ENCODE results near the gene PRKCH. TPM values are rescaled to one million over a fixed set of nuclear protein-coding genes. Genes with fewer than 3 reads are reported as not detected.

The PRKCH gene
- total and polyA plus RNA-seq, 10 of the 15 experiments (the other 5 are each of a cell fraction or from before 2014, with no cell fraction given): 10.7 to 140 (median 33.2) TPM

DNA sequence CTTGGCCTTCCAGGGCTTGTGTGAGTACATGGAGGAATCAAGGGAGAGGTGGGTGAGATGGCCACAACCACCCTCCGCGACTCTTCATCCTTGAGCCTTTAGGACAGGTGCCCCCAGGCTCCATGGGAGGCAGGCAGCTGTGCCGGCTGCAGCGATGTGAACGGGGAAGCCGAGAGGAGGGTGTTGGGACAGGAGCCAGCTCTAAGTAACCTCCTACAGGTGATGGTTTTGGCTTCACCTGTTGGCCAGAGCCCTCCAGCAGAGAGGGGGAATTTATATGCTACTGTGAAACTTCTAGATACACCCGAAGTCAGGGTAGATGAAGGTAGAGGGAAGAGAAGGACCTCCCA lies 241.8 kb downstream of the PRKCH start:
- intact Hi-C loops (cut with micrococcal nuclease; ENCODE audit: unreplicated experiment) (no loop called here), in situ Hi-C loops (cut with MboI) (no loop called here)
- RAD21 ChIA-PET (ENCODE audit: unreplicated experiment): interaction anchor here (1.1 kb wide), 1 partner anchor 166 kb away, joined by 3 read pairs; no protein-coding TSS in a partner anchor
- no peaks in the 10 kb centered on the region for H3K79me2 ChIP-seq (ENCODE audit: control insufficient read depth, insufficient read depth, low read length)
- no peak overlapping the region for H3K4me3 ChIP-seq
- POLR2A ChIA-PET: interaction anchor here (0.5 to 0.9 kb wide), 2 partner anchors 10 kb away, joined by 4 read pairs; no protein-coding TSS in a partner anchor
- no peaks in the 10 kb centered on the region; the same call in 2 of the 3 replicates for H3K9me3 ChIP-seq (replicated peaks; ENCODE audit: control insufficient read depth, insufficient read depth, low read length)
- no peaks in the 10 kb centered on the region for H4K20me1 ChIP-seq (ENCODE audit: control insufficient read depth, insufficient read depth)
- H3K27ac ChIP-seq (ENCODE audit: control insufficient read depth, insufficient read depth): no peak overlapping the region
- SMC1A ChIA-PET (ENCODE audit: uncharacterized antibody, unreplicated experiment): interaction anchor here (0.7 to 1.3 kb wide), 4 partner anchors 11 to 198 kb away, joined by 3 to 6 read pairs (median 4); no protein-coding TSS in a partner anchor
- H3K4me2 ChIP-seq (ENCODE audit: control insufficient read depth, insufficient read depth): no peak overlapping the region
- no TSS peak for BruUV-seq (replicated peaks)
- no peaks in the 10 kb centered on the region for H3K36me3 ChIP-seq (ENCODE audit: control insufficient read depth in 2 of 2, insufficient read depth in 2 of 2, low read length in 1 of 2)
- no peak for DNase-seq (ENCODE audit: low read depth, low spot score)
- no peak for FAIRE-seq
- no peak for ATAC-seq
- CTCF ChIA-PET: interaction anchor here (0.9 to 1.3 kb wide), 4 partner anchors 12 to 166 kb away, joined by 3 to 4 read pairs (median 3); no protein-coding TSS in a partner anchor
- no peaks in the 10 kb centered on the region for H3K27me3 ChIP-seq (replicated peaks in 1 of 2; ENCODE audit: control insufficient read depth in 2 of 2, insufficient read depth in 2 of 2, low read length in 1 of 2)
- H3K4me1 ChIP-seq (ENCODE audit: control insufficient read depth, insufficient read depth, low read length): peaks cover 14% of the 10 kb centered on the region
- no peak overlapping the region for H2AFZ ChIP-seq (ENCODE audit: control insufficient read depth, low read depth, low read length)
- no peak overlapping the region for H3K9ac ChIP-seq (ENCODE audit: control insufficient read depth, insufficient read depth, low read length)
- 85% methylated on average over 7 of the region's 7 CpGs for WGBS (ENCODE audit: insufficient coverage, insufficient replicate concordance, low lambda C conversion rate, missing lambda C conversion rate)
- TF ChIP-seq NR2F1 (conservative IDR thresholded peaks at IDR 0.05) (no peak), ZBTB11 (CRISPR knock-in tag; IDR thresholded peaks at IDR 0.05) (no peak), BCL11A (IDR thresholded peaks at IDR 0.05; ENCODE audit: low read depth, low read length) (no peak), E4F1 (IDR thresholded peaks at IDR 0.05; ENCODE audit: borderline replicate concordance, partially characterized antibody) (no peak), MLLT1 (IDR thresholded peaks at IDR 0.05) (no peak), IRF3 (IDR thresholded peaks at IDR 0.05) (no peak), HCFC1 (IDR thresholded peaks at IDR 0.05; ENCODE audit: low read length) (no peak), RUNX3 (IDR thresholded peaks at IDR 0.05; ENCODE audit: low read length) (no peak), JUND (IDR thresholded peaks at IDR 0.05; ENCODE audit: low read depth, low read length) (no peak), ATF3 (IDR thresholded peaks at IDR 0.05; ENCODE audit: borderline replicate concordance, extremely low read depth, low read depth, low read length) (no peak)
- TF ChIP-seq, protein P1, sequence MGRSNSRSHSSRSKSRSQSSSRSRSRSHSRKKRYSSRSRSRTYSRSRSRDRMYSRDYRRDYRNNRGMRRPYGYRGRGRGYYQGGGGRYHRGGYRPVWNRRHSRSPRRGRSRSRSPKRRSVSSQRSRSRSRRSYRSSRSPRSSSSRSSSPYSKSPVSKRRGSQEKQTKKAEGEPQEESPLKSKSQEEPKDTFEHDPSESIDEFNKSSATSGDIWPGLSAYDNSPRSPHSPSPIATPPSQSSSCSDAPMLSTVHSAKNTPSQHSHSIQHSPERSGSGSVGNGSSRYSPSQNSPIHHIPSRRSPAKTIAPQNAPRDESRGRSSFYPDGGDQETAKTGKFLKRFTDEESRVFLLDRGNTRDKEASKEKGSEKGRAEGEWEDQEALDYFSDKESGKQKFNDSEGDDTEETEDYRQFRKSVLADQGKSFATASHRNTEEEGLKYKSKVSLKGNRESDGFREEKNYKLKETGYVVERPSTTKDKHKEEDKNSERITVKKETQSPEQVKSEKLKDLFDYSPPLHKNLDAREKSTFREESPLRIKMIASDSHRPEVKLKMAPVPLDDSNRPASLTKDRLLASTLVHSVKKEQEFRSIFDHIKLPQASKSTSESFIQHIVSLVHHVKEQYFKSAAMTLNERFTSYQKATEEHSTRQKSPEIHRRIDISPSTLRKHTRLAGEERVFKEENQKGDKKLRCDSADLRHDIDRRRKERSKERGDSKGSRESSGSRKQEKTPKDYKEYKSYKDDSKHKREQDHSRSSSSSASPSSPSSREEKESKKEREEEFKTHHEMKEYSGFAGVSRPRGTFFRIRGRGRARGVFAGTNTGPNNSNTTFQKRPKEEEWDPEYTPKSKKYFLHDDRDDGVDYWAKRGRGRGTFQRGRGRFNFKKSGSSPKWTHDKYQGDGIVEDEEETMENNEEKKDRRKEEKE (IDR thresholded peaks at IDR 0.05): no peak

Data from GM12878 (cell line).